T-helper 17 cell (primary cell): ENCODE measurements around the gene COL16A1. TPM values are rescaled to one million over a fixed set of nuclear protein-coding genes. Genes with fewer than 3 reads are reported as not detected.

Source experiments
- ATAC-seq: fragments of 150-1000 bp; cut with Tn5 transposase; 2 replicates; pipeline ENCODE4 v1.10.0; 2021; ENCODE audit warnings: mild to moderate bottlenecking, moderate library complexity
- DNase-seq, 3 donors: peaks; one replicate each; pipeline versions ENCODE4 v3.0.0 to v3.0.0-alpha.2; 2020 to 2021
- H3K9me3 ChIP-seq: one replicate; pipeline ENCODE4 v1.7.0; 2013; ENCODE audit warnings: low read length, mild to moderate bottlenecking; ENCODE audit not compliant: control insufficient read depth, poor library complexity, severe bottlenecking
- H3K27ac Mint-ChIP-seq: one replicate; pipeline ENCODE4 v1.8.0; 2022; ENCODE audit warnings: mild to moderate bottlenecking, moderate library complexity, mixed read lengths
- H3K27me3 Mint-ChIP-seq: one replicate; pipeline ENCODE4 v1.8.0; 2022; ENCODE audit warnings: mixed read lengths
- H3K36me3 Mint-ChIP-seq: one replicate; pipeline ENCODE4 v1.8.0; 2022; ENCODE audit warnings: low read depth, mixed read lengths
- H3K4me1 Mint-ChIP-seq: one replicate; pipeline ENCODE4 v1.8.0; 2022; ENCODE audit warnings: mild to moderate bottlenecking, mixed read lengths
- H3K4me3 Mint-ChIP-seq: one replicate; pipeline ENCODE4 v1.8.0; 2022; ENCODE audit warnings: mild to moderate bottlenecking, moderate library complexity, mixed read lengths
- total RNA-seq, 4 donors: library from RNA in 2 of 4; stranded (reverse) in 2 of 4; gene quantifications; one replicate each; pipeline ENCODE4 v1.2.3 and lab custom pipeline; 2022 to 2026

Gene COL16A1
- total RNA-seq, 2 donors from 2014 or later: not detected

DNA sequence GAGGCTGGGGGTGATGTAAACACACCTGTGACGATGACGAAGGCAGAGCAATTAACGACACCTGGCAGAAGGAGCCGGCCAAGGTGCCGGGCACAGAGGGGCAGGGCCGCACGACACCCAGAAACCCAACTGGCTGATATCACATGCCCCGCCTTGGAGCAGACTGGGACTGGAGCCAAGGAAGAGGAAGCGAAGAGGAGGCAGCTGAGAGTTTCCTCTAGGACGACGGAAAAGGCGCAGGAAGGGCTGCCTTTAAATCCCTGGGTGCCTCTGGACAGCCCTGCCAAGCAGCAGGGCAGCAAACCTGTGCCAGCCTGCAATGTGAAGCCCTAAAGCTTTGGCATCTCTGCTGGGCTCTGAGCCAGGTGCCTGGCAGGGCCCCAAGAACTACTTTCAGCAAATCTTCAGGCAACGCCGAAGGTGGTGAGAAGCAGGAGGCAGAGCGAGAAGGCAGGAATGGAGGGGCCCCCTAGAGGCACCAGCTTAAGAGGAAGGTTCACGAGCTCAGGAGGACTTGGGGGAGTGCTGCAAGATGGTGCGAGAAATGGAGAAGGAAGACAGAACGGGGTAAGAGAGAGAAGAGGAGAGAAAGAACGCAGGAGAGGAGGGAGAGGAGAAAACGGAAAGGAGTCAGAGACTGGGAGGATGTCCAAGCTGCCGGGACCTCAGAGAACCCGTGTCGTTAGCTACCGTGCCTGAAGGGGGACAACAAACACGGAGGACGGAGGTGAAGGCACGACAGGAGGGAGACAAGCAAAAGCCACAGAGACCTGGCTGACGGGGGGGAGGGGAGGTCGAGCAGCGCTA is 33.8 kb downstream of the COL16A1 start:
- H3K36me3 Mint-ChIP-seq: peaks cover 9% of the 10 kb centered on the region
- no peaks in the 10 kb centered on the region for H3K9me3 ChIP-seq
- peaks cover 15% of the 10 kb centered on the region for H3K4me1 Mint-ChIP-seq
- H3K4me3 Mint-ChIP-seq: peak overlapping the region; percentile 92
- peak overlapping the region; percentile 68 for H3K27ac Mint-ChIP-seq
- DNase-seq (no peak), ATAC-seq (peak; percentile 70)
- peaks cover 53% of the 10 kb centered on the region for H3K27me3 Mint-ChIP-seq

DNA sequence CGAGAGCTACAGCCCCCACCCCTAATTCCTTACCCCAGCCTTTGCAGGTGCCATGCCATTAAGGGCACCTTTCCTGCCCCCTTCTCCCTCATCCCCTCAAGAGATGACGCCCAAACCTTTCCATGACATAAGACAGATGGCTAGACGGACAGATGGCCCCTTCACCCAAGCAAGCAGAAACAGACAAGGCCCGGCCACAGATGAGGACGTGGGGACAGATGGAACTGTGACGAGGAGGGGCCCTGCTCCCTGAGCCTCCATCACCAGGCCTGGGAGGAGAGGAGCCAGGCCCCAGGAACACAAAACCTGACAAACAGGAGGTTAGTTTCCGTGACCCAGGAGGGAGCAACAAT is 34.4 kb downstream of the COL16A1 start:
- no peaks in the 10 kb centered on the region for H3K9me3 ChIP-seq
- DNase-seq (no peak), ATAC-seq (no peak)
- Mint-ChIP-seq H3K27me3 (peaks cover 48% of the 10 kb centered on the region), H3K4me1 (peaks cover 15% of the 10 kb centered on the region), H3K4me3 (peak overlapping the region; percentile 63), H3K27ac (peak overlapping the region; percentile 68), H3K36me3 (peaks cover 9% of the 10 kb centered on the region)

DNA sequence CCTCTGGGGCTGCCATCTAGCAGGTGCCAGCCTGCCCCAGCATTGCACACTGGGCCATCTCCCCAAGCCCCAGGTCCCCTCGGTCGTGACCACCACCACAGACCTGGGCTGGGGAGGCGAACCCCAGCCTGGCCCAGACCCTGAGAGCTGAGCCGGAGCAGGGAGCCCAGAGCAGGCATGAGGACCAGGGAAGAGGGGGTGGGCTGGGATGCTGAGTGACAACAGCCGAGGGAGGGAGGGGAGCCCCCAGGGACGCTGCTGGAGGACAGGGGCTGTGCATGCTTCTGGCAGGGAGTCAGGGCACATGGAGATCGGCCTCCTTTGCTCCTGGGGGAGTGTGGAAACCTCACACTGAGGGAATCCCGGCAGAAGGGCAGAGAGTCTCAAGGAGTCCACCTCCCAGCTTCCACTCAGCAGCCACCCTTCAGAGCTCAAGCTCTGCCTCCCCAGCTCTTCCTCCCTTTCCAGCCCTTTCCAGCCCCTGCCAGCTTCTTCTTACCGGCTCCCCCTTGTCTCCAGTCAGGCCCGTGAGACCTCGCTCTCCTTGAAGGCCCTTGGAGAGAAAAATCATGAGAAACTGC is 35.4 kb downstream of the COL16A1 start:
- DNase-seq: no peak
- no peak overlapping the region for H3K4me3 Mint-ChIP-seq
- no peaks in the 10 kb centered on the region for H3K9me3 ChIP-seq
- H3K36me3 Mint-ChIP-seq: peaks cover 9% of the 10 kb centered on the region
- peaks cover 46% of the 10 kb centered on the region for H3K27me3 Mint-ChIP-seq
- H3K4me1 Mint-ChIP-seq: peaks cover 18% of the 10 kb centered on the region
- no peak for ATAC-seq
- no peak overlapping the region for H3K27ac Mint-ChIP-seq

DNA sequence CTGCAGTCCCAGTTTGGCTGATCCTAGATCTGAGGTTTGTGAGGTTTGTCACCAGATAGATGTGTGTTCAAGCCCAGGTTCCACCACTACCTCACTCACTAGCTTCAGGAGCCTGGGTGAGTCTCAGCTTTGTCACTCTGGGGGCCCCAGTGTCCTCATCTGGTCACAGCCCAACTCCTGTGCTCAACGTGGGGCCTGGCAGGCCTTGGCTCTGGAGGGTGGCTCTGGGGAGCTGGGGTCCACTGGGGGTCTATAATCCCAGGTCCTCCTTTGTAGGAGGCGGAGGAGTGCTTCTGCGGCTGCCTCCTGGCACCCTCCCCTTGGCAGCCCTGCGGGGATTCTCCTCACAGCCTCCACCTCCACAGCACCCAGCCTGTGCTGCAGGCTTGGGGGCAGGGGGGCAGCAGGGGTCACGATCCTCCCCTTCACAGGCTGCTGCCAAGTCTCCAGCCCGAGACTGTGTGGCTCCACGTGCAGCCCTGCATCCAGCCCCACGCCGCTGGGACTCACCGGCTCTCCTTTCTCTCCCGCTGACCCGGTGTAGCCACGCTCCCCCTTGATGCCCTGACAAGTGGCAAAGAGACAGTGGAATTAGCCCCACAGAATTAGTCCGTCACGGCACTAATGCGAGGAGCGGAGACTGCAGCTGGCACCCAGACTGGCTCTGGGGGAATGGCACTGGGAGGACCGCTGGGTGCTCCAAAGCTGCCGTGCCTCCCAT is 36.6 kb downstream of the COL16A1 start:
- peaks cover 50% of the 10 kb centered on the region for H3K27me3 Mint-ChIP-seq
- no peaks in the 10 kb centered on the region for H3K9me3 ChIP-seq
- DNase-seq (no peak), ATAC-seq (no peak)
- peaks cover 21% of the 10 kb centered on the region for H3K4me1 Mint-ChIP-seq
- H3K36me3 Mint-ChIP-seq: peaks cover 9% of the 10 kb centered on the region
- H3K27ac Mint-ChIP-seq: no peak overlapping the region
- no peak overlapping the region for H3K4me3 Mint-ChIP-seq

DNA sequence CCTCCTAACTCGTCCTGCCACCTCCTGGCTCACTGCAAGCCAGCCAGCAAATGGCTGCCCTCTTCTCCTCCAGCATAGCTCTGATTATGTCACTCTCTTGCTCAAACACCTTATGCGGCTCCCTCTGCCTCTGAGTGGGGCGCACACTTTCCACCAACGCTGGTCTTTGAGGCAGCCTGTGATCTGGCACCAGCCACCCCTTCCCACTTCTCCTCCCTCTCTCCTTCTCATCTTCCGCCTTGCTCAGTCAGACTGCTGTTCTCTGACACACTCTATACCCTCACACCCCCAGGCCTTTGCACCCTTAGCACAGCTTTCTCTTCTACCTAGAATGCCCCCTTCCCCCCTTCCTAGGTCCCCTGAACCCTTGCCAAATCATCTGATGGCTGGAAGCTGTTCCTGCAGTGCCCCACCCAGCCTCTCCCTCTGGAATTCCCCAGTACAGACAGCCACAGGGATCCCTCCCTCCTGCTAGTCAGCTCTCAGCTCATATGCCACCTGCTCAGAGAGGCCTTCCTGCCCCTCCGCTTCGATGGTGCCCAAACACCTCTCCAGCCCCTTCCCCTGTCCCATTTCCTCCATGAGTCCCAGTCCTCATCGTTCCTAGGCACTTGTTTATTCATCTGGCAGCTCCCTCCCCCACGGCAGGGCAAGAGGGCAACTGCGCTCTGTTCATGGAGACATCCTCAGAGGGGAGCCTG is 37.4 kb downstream of the COL16A1 start:
- Mint-ChIP-seq H3K36me3 (peaks cover 4% of the 10 kb centered on the region), H3K27me3 (peaks cover 42% of the 10 kb centered on the region), H3K27ac (no peak overlapping the region), H3K4me3 (no peak overlapping the region), H3K4me1 (peaks cover 17% of the 10 kb centered on the region)
- ATAC-seq: no peak
- DNase-seq: no peak
- H3K9me3 ChIP-seq: no peaks in the 10 kb centered on the region

DNA sequence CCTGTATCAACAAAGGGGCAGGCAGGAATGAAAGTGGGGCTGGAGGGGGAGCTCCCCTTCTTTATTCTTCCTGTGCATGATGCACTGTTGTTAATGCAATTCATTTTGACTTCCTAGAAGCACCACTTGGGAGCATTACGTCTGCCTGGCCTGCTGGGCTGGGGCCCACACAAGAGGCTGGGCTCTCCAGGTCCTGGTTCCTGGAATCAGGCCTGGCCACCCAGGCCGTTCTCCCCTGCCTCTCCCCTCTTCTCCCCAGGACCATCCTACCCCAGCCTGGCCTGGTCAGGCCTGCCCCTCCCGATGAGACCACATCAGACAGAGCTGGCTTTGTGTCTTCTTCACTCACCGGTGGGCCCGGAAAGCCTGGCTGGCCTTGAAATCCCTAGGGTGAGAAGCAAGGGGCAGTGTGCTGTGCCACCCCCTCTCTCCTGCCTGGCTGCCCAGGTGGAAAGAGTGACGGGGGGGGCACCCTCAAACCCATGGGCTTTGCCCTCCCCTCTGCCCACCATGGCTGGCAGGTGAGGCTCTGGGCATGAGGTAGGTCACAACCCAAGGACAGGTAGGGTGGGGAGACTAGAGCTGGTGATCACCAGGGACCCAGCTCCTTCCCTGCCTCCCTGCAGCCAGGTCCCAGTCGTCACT is 38.5 kb downstream of the COL16A1 start:
- H3K9me3 ChIP-seq: no peaks in the 10 kb centered on the region
- Mint-ChIP-seq H3K4me3 (no peak overlapping the region), H3K4me1 (peaks cover 17% of the 10 kb centered on the region), H3K27ac (no peak overlapping the region), H3K36me3 (peaks cover 4% of the 10 kb centered on the region), H3K27me3 (peaks cover 32% of the 10 kb centered on the region)
- ATAC-seq: no peak
- no peak for DNase-seq

DNA sequence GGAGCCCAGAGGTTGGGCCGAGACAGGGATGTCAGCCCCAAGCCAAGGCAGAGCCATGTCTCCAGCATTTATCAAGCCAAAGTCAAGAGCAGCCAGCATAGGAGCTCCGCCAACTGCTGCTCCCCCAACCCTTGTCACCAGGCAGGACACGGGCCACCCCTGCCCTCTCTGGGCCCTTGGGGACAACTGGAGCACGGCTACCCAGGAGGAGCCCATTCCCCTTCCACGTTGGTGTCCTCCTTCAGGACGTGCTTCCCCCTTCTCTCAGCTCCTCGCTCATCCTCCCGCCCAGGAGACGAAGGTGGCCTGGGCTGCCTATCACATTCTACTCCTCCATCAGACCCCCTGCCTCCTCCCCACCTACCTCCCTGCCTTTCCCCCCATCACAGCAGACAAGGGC is 39.3 kb downstream of the COL16A1 start:
- ATAC-seq: no peak
- no peaks in the 10 kb centered on the region for H3K36me3 Mint-ChIP-seq
- no peak for DNase-seq
- H3K4me1 Mint-ChIP-seq: peaks cover 12% of the 10 kb centered on the region
- H3K4me3 Mint-ChIP-seq: no peak overlapping the region
- H3K27me3 Mint-ChIP-seq: peaks cover 23% of the 10 kb centered on the region
- no peaks in the 10 kb centered on the region for H3K9me3 ChIP-seq
- H3K27ac Mint-ChIP-seq: no peak overlapping the region

DNA sequence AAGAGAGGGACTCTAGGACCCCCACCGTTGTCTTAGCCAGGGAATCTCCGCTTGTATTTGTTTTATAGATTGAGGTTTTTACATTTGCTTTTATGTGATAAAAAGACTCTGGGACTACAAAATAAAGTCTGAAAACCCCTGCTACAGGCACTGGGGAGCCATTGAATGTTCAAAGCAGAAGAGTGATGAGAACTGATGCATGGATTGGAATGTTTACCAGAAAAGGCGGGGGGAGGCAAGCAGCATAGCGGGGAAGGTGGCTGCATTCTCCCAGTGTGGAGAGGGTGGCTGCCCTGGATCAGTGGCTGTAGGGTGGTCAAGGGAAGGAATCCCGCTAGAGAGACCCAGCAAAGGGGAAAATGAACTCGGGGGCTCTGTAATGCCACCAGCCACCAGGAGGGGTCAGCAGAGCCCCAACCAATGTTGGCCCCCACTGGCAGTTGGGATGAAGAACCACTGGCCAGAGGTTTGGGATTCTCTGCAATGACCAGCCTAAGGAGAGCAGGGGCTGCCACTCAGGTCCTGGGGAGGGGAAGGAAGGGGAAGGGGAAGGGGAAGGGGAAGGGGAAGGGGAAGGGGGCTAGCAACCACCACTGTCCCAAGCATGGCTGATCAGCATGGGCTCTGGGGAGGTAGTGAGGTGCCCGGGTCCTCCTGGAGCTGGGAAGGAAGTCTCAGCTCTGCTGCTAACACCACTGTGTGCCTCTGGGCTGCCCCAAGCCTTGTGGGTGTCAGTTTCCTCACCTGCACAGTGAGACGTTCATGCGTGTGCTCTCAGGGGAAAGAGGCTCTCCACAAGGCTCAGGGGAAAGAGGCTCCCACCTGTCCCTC is 40.0 kb downstream of the COL16A1 start:
- H3K9me3 ChIP-seq: no peaks in the 10 kb centered on the region
- Mint-ChIP-seq H3K36me3 (no peaks in the 10 kb centered on the region), H3K27ac (no peak overlapping the region), H3K27me3 (peaks cover 17% of the 10 kb centered on the region), H3K4me1 (peaks cover 12% of the 10 kb centered on the region), H3K4me3 (no peak overlapping the region)
- ATAC-seq (peak; percentile 67), DNase-seq (peak; percentile 45 to 47 (median 46))

DNA sequence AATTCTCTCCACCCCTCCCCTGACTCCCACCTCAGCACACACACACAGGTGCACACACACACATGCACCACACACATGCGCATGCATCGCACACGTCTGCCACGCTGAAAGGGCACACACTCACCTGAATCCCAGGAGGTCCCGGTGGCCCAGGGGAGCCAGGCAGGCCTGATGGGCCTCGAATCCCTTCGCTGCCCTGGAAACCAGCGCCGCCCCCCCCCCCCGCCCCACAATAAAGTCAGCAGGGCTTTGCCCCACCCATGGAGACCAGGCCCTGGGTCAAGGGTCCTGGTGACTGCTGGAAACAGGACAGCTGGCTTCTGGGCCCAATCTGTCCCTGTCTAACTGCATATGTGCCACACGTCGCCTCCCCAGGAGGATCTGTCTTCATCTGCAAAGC is 41.4 kb downstream of the COL16A1 start:
- no peak for ATAC-seq
- H3K27me3 Mint-ChIP-seq: peaks cover 16% of the 10 kb centered on the region
- no peak overlapping the region for H3K27ac Mint-ChIP-seq
- no peaks in the 10 kb centered on the region for H3K36me3 Mint-ChIP-seq
- DNase-seq: no peak
- H3K4me1 Mint-ChIP-seq: peaks cover 12% of the 10 kb centered on the region
- H3K4me3 Mint-ChIP-seq: no peak overlapping the region
- no peaks in the 10 kb centered on the region for H3K9me3 ChIP-seq

DNA sequence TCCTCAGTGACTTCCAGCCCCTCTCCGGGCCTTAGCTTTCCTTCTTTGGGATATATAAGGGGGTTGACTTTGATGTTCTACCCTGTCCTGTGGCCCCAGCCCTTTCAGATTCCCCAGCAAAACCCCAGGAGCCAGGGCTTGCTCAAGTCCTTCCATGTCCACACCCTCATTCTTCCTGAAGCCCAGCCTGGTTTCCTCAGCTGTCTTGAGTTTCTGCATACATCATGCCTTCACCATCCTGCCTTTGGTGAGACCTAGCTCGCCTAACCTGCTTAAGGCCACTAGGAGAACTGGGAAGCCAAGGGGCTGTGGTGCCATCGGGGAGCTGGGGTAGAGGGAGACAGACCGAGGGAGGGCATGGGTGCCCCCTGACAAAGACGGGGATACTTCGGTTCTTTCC is 42.0 kb downstream of the COL16A1 start:
- H3K4me1 Mint-ChIP-seq: peaks cover 12% of the 10 kb centered on the region
- H3K4me3 Mint-ChIP-seq: no peak overlapping the region
- no peak for ATAC-seq
- H3K27ac Mint-ChIP-seq: no peak overlapping the region
- no peak for DNase-seq
- no peaks in the 10 kb centered on the region for H3K36me3 Mint-ChIP-seq
- no peaks in the 10 kb centered on the region for H3K9me3 ChIP-seq
- H3K27me3 Mint-ChIP-seq: peaks cover 19% of the 10 kb centered on the region

DNA sequence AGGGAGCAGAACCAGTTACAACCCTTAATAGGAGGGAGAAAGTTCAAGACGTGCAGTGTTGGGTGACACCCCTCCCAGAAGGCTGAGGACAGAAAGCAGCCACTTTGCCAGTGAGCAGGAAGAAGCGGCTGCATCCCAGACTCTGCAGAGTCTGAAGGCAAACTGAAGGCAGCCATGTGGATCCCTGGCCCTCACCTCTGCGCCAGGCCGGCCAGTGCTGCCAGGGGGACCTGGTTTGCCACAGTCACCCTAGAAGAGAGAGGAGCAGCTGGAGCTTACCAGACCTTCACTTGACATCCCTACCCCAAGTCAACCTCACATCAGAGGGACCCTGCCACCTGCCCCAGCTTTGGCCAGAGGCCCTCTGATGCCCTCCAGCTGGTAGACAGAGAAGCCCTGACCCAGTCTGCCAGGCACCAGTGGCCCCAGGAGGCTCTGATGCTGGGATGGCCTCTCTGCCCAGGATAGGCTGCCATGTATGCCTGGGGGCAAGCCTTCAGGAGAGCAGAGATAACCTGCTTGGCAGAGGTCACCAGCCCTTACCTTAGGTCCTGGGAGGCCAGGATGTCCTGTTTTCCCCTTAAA is 42.9 kb downstream of the COL16A1 start:
- Mint-ChIP-seq H3K27ac (no peak overlapping the region), H3K36me3 (no peaks in the 10 kb centered on the region), H3K4me1 (peaks cover 10% of the 10 kb centered on the region), H3K4me3 (no peak overlapping the region), H3K27me3 (peaks cover 24% of the 10 kb centered on the region)
- ATAC-seq (no peak), DNase-seq (no peak)
- H3K9me3 ChIP-seq: no peaks in the 10 kb centered on the region

DNA sequence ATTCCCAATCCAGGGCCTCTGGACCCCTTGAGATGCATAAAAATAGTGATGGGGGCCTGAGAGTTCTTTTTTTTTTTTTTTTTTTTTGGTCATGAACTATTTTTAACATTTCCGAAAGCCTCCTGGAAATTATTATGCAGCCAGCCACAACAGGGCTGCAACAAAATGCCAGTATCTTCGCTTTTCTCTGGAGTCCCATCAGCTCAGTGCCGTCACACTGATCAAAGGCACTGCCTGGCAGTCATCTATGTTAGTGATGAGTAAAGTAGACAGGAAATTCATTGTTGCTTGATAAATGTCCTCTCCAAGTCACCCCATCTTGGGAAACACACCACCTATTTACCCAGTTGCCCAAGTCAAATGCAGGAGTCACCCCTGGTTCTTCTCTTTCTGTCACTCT is 43.9 kb downstream of the COL16A1 start:
- Mint-ChIP-seq H3K4me1 (peaks cover 10% of the 10 kb centered on the region), H3K27ac (no peak overlapping the region)
- no peak for ATAC-seq

More for the DNA sequence above, 43.9 kb downstream of the COL16A1 start:
- Mint-ChIP-seq H3K27me3 (peaks cover 27% of the 10 kb centered on the region), H3K36me3 (no peaks in the 10 kb centered on the region), H3K4me3 (no peak overlapping the region)
- H3K9me3 ChIP-seq: no peaks in the 10 kb centered on the region
- no peak for DNase-seq
